Esophagus squamous epithelium (tissue), 4 donors: Measurements from ENCODE around the gene TMEM126A.

Experiments
- CTCF ChIP-seq, 6 experiments: fragments of 450-650 bp in 4 of 6; fragments of 200-600 bp in 2 of 6; sonication (generic) in 2 of 6; IDR thresholded peaks; one replicate each; pipeline ENCODE4 v1.5.1; 2016 to 2019; ENCODE audit warnings: antibody characterized with exemption in 6 of 6, mild to moderate bottlenecking in 4 of 6, moderate library complexity in 4 of 6
- POLR2A ChIP-seq, 4 donors: fragments of 450-650 bp; IDR thresholded peaks; one replicate each; pipeline ENCODE4 v1.6.1; 2017; ENCODE audit warnings: antibody characterized with exemption in 4 of 4, mild to moderate bottlenecking in 4 of 4, moderate library complexity in 3 of 4

GRCh38 chr11:85685820-85686459 lies 38.2 kb downstream of the TMEM126A start, which contains the start of gene CCDC89:
- TF ChIP-seq CTCF (IDR thresholded peaks at IDR 0.05), result no peak
- TF ChIP-seq POLR2A (IDR thresholded peaks at IDR 0.05), result no peak
